OCI-LY3 (cell line): ENCODE data around the gene NEB.

ENCODE experiments used
- H2AFZ ChIP-seq: fragments of 200-600, 300-600 bp; shearing (Covaris generic); 2 replicates; pipeline ENCODE4 v1.6.0; 2014; ENCODE audit warnings: antibody characterized with exemption, low read depth, low read length
- H3K27ac ChIP-seq: fragments of 200-600, 300-600 bp; sonication (generic); 2 replicates; pipeline ENCODE4 v1.5.1; 2014; ENCODE audit warnings: mild to moderate bottlenecking, low read length, moderate library complexity, mixed read lengths
- H3K27me3 ChIP-seq: fragments of 200-600, 300-600 bp; sonication (generic); 2 replicates; pipeline ENCODE4 v1.6.1; 2014; ENCODE audit warnings: low read depth, low read length, mixed read lengths
- H3K36me3 ChIP-seq: fragments of 200-600, 300-600 bp; sonication (generic); replicated peaks from 2 replicates; pipeline ENCODE3; 2014; ENCODE audit warnings: low read depth, low read length, mixed read lengths
- H3K4me1 ChIP-seq: fragments of 300-600, 200-600 bp; sonication (generic); 2 replicates; pipeline ENCODE4 v1.6.1; 2014; ENCODE audit warnings: low read length, mixed read lengths
- H3K4me2 ChIP-seq: fragments of 200-600, 300-600 bp; sonication (generic); 2 replicates; pipeline ENCODE4 v1.6.1; 2014; ENCODE audit warnings: low read length, mixed read lengths
- H3K4me3 ChIP-seq: fragments of 300-600, 200-600 bp; sonication (generic); 2 replicates; pipeline ENCODE4 v1.5.1; 2014; ENCODE audit warnings: antibody characterized with exemption, mild to moderate bottlenecking, low read length, moderate library complexity
- H3K79me2 ChIP-seq: fragments of 300-600, 200-600 bp; shearing (Covaris generic); 2 replicates; pipeline ENCODE4 v1.6.1; 2014; ENCODE audit warnings: mild to moderate bottlenecking, low read length, mixed read lengths
- H3K9ac ChIP-seq: fragments of 300-600, 200-600 bp; shearing (Covaris generic); 2 replicates; pipeline ENCODE4 v1.6.0; 2014; ENCODE audit warnings: mild to moderate bottlenecking, low read length, moderate library complexity
- H3K9me3 ChIP-seq: fragments of 200-600, 300-600 bp; shearing (Covaris generic); 2 replicates; pipeline ENCODE4 v1.6.1; 2014; ENCODE audit warnings: low read length, mixed read lengths; ENCODE audit not compliant: insufficient read depth
- H4K20me1 ChIP-seq: fragments of 200-600, 300-600 bp; sonication (generic); 2 replicates; pipeline ENCODE4 v1.6.1; 2016; ENCODE audit warnings: low read length, mixed read lengths; ENCODE audit not compliant: insufficient read depth
- EZH2phosphoT487 ChIP-seq: fragments of 200-600 bp; shearing (Covaris generic); IDR thresholded peaks from 2 replicates; pipeline ENCODE4 v1.6.1; 2018; ENCODE audit warnings: antibody characterized with exemption, mixed run types, low read depth
- TF ChIP-seq, protein P1 (sequence below): fragments of 200-600, 300-600 bp; sonication (generic); IDR thresholded peaks from 2 replicates; pipeline ENCODE4 v1.5.1; 2014; ENCODE audit warnings: antibody characterized with exemption, low read length, low read depth

Gene NEB

GRCh38 chr2:151437630-151438029 lies 296.6 kb downstream of the NEB start:
- Histone ChIP-seq H3K27me3 (no peaks in the 10 kb centered on the region), H3K9me3 (no peaks in the 10 kb centered on the region), H3K27ac (no peak overlapping the region), H3K4me2 (no peak overlapping the region), H3K36me3 (peaks cover 46% of the 10 kb centered on the region), H3K79me2 (0 out of 2 replicates have a peak, but pooled peaks cover 3% of the 10 kb centered on the region), H3K4me3 (no peak overlapping the region), H4K20me1 (no peaks in the 10 kb centered on the region), H3K4me1 (no peaks in the 10 kb centered on the region), H3K9ac (no peak overlapping the region), H2AFZ (no peak overlapping the region)
- TF ChIP-seq, protein P1, sequence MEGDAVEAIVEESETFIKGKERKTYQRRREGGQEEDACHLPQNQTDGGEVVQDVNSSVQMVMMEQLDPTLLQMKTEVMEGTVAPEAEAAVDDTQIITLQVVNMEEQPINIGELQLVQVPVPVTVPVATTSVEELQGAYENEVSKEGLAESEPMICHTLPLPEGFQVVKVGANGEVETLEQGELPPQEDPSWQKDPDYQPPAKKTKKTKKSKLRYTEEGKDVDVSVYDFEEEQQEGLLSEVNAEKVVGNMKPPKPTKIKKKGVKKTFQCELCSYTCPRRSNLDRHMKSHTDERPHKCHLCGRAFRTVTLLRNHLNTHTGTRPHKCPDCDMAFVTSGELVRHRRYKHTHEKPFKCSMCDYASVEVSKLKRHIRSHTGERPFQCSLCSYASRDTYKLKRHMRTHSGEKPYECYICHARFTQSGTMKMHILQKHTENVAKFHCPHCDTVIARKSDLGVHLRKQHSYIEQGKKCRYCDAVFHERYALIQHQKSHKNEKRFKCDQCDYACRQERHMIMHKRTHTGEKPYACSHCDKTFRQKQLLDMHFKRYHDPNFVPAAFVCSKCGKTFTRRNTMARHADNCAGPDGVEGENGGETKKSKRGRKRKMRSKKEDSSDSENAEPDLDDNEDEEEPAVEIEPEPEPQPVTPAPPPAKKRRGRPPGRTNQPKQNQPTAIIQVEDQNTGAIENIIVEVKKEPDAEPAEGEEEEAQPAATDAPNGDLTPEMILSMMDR = peak; percentile 43
- TF ChIP-seq EZH2phosphoT487 = no peak
